OCI-LY3 (cell line): ENCODE measurements around the gene EPC1.

Source experiments
- EZH2phosphoT487 ChIP-seq: fragments of 200-600 bp; shearing (Covaris generic); IDR thresholded peaks from 2 replicates; pipeline ENCODE4 v1.6.1; 2018; ENCODE audit warnings: antibody characterized with exemption, mixed run types, low read depth
- TF ChIP-seq, protein P1 (sequence below): fragments of 200-600, 300-600 bp; sonication (generic); IDR thresholded peaks from 2 replicates; pipeline ENCODE4 v1.5.1; 2014; ENCODE audit warnings: antibody characterized with exemption, low read length, low read depth

GRCh38 chr10:32227802-32228201 lies 119.2 kb downstream of the EPC1 start:
- TF ChIP-seq, protein P1, sequence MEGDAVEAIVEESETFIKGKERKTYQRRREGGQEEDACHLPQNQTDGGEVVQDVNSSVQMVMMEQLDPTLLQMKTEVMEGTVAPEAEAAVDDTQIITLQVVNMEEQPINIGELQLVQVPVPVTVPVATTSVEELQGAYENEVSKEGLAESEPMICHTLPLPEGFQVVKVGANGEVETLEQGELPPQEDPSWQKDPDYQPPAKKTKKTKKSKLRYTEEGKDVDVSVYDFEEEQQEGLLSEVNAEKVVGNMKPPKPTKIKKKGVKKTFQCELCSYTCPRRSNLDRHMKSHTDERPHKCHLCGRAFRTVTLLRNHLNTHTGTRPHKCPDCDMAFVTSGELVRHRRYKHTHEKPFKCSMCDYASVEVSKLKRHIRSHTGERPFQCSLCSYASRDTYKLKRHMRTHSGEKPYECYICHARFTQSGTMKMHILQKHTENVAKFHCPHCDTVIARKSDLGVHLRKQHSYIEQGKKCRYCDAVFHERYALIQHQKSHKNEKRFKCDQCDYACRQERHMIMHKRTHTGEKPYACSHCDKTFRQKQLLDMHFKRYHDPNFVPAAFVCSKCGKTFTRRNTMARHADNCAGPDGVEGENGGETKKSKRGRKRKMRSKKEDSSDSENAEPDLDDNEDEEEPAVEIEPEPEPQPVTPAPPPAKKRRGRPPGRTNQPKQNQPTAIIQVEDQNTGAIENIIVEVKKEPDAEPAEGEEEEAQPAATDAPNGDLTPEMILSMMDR = no peak
- TF ChIP-seq EZH2phosphoT487 = no peak
